HL-60 (cell line): Measurements from ENCODE around the gene ID2.

Experiments
- DNase-seq, 2 experiments: peaks; one replicate each; pipeline ENCODE4 v3.0.0-alpha.2; 2010 to 2020; ENCODE audit warnings: low read depth in 1 of 2, low spot score in 1 of 2
- H3K27ac ChIP-seq: fragments of 250-450 bp; sonication (Bioruptor Pico); replicated peaks from 2 replicates; pipeline ENCODE4 v1.5.1; 2020; ENCODE audit warnings: mild to moderate bottlenecking, moderate library complexity
- H3K27me3 ChIP-seq: fragments of 250-450 bp; sonication (Bioruptor Pico); 2 replicates; pipeline ENCODE4 v1.5.1; 2021; ENCODE audit warnings: mild to moderate bottlenecking, moderate library complexity; ENCODE audit not compliant: insufficient read depth, poor library complexity, severe bottlenecking
- H3K4me3 ChIP-seq: replicated peaks from 2 replicates; pipeline ENCODE4 v1.5.1; 2011; ENCODE audit warnings: mild to moderate bottlenecking, control low read depth, low read length; ENCODE audit not compliant: insufficient read depth
- GABPA ChIP-seq: IDR thresholded peaks from 2 replicates; pipeline ENCODE4 v1.6.1; 2012; ENCODE audit warnings: low read depth
- POLR2AphosphoS5 ChIP-seq: IDR thresholded peaks from 2 replicates; pipeline ENCODE4 v1.6.1; 2012; ENCODE audit warnings: low read depth
- SPI1 ChIP-seq: IDR thresholded peaks from 2 replicates; pipeline ENCODE4 v1.6.1; 2012; ENCODE audit warnings: low read depth, mild to moderate bottlenecking, borderline replicate concordance
- TF ChIP-seq, protein P1 (sequence below): IDR thresholded peaks from 2 replicates; pipeline ENCODE4 v1.6.1; 2012; ENCODE audit warnings: low read depth; ENCODE audit not compliant: insufficient replicate concordance
- TF ChIP-seq, protein P2 (sequence below): IDR thresholded peaks from one replicate; pipeline ENCODE4 v1.5.1; 2011; ENCODE audit warnings: low read length, control low read depth, inconsistent platforms; ENCODE audit not compliant: insufficient read depth

ID2 gene

DNA sequence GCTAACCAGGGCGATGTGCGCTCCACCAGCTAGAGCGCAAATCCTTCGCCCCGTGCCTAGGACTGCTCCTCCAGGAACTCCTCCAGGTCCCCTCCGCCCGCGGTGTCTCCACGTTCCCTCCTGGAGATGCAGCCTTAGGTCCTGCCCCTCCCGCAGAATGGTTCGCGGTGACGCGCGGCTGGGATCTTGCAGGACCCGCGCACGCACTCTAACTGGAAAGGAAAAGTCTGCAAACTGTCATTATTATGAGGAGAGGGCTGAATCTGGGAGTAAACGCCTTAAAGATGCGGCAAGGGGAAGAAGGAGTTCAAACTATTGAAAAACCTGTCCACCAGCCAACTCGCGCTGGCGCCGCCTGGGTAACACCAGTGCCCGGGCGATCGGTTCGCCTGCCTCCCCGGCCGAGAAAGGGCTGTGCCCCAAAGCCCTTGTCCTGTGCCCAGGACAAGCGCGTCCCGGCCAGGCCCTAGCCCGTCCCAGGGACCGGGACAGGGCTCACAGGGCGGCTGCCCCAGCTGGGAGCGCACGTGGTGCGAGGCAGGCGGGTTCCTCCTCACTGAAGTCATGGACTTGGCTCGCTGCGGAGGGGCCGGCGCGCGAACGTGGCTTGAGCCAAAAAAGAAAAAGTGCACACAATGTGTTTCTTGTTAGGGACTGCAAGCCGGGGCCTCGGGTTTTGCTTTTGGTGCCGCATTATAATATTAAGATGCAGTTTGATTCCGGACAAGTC, 5.5 kb upstream of the ID2 start:
- DNase-seq: no peak
- no peak for TF ChIP-seq SPI1
- Histone ChIP-seq H3K27ac (no peak overlapping the region), H3K4me3 (no peak overlapping the region), H3K27me3 (no peaks in the 10 kb centered on the region)

DNA sequence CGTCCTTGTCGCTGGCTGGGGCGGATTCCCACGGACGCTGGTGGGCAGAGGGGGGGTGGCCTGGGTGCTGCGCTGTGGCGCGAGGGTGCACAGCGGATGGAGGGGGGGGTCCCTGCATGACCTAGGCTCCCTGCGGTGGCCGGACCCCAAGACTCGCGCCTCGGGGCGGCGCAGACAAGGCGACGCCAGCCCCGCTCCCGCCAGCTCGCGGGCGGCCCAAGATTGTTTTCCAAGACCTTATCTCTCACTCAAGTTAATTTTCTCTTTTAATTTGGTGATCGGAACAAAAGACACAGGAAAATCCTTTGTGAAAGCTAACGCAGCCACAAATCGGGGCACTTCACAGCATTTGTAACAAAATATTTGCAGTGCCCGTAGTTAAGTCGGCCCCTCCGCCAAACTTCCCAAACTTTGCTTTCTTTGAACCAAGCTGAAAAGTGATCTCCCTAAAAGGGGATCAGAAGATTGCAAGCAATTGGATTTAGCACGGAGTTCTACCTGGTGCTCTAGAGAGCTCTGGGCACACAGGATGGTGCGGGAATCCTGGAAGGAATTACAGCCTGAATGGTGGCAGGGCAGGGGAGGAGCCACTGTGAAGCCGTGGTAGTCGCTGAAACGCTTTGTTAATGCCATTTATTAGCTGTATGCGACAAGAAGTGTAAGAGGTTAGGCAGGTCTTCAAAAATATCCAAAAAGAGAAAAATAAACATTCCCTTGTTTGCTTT, 4.8 kb upstream of the ID2 start:
- H3K27ac ChIP-seq: no peak overlapping the region
- H3K4me3 ChIP-seq: no peak overlapping the region
- DNase-seq: no peak
- TF ChIP-seq, protein P1, sequence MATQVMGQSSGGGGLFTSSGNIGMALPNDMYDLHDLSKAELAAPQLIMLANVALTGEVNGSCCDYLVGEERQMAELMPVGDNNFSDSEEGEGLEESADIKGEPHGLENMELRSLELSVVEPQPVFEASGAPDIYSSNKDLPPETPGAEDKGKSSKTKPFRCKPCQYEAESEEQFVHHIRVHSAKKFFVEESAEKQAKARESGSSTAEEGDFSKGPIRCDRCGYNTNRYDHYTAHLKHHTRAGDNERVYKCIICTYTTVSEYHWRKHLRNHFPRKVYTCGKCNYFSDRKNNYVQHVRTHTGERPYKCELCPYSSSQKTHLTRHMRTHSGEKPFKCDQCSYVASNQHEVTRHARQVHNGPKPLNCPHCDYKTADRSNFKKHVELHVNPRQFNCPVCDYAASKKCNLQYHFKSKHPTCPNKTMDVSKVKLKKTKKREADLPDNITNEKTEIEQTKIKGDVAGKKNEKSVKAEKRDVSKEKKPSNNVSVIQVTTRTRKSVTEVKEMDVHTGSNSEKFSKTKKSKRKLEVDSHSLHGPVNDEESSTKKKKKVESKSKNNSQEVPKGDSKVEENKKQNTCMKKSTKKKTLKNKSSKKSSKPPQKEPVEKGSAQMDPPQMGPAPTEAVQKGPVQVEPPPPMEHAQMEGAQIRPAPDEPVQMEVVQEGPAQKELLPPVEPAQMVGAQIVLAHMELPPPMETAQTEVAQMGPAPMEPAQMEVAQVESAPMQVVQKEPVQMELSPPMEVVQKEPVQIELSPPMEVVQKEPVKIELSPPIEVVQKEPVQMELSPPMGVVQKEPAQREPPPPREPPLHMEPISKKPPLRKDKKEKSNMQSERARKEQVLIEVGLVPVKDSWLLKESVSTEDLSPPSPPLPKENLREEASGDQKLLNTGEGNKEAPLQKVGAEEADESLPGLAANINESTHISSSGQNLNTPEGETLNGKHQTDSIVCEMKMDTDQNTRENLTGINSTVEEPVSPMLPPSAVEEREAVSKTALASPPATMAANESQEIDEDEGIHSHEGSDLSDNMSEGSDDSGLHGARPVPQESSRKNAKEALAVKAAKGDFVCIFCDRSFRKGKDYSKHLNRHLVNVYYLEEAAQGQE: no peak
- TF ChIP-seq SPI1: no peak
- no peaks in the 10 kb centered on the region for H3K27me3 ChIP-seq

DNA sequence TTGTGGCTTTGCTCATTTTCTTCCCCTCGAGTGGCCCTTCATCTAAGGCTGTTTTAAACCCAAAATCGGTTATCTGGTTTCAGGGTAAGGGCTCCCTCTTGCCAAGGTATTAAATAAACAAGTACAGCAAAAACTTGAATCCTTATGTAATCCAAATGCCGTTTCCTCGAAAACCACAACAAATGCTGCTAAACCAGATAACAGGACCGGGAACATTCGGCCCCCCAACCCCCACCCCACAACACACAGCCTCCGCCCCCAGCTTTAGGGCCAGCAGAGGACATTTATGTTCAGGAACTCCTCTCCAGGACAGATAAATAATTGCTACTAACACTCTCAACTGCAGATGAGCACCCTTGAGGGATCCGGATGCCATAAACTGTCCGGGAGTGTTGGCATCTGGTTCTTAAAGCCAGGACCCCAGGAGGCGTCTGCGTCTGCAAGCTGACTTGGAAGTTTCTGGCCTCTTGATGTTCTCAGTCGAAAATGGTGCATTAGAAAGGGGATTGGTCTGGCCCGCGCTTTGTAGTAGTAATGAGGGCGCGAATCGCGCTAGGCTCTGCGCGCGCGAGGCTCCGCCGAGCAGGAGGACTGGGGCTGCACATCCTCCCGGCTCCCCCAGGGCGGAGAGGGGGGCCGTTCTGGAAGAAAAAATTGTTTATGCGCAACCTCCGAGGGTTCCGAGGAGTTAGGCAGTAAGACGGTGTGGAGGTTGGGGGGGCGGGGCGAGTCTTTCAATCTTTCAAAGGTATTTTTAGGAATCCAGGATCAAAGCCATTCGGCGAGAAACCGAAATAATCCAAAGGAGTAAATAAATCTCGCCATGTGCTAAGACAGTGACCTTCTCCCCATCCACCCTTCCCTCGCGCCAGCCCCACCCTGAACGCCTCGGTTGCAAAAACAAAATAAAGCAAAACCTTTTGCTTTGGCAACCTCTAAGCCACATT, 3.9 kb upstream of the ID2 start:
- no peak for DNase-seq
- Histone ChIP-seq H3K4me3 (peak overlapping the region; percentile 39), H3K27me3 (no peaks in the 10 kb centered on the region), H3K27ac (no peak overlapping the region)
- TF ChIP-seq, protein P2, sequence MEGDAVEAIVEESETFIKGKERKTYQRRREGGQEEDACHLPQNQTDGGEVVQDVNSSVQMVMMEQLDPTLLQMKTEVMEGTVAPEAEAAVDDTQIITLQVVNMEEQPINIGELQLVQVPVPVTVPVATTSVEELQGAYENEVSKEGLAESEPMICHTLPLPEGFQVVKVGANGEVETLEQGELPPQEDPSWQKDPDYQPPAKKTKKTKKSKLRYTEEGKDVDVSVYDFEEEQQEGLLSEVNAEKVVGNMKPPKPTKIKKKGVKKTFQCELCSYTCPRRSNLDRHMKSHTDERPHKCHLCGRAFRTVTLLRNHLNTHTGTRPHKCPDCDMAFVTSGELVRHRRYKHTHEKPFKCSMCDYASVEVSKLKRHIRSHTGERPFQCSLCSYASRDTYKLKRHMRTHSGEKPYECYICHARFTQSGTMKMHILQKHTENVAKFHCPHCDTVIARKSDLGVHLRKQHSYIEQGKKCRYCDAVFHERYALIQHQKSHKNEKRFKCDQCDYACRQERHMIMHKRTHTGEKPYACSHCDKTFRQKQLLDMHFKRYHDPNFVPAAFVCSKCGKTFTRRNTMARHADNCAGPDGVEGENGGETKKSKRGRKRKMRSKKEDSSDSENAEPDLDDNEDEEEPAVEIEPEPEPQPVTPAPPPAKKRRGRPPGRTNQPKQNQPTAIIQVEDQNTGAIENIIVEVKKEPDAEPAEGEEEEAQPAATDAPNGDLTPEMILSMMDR: no peak
- TF ChIP-seq, protein P1: no peak
- TF ChIP-seq POLR2AphosphoS5: no peak
- no peak for TF ChIP-seq GABPA
- TF ChIP-seq SPI1: no peak

DNA sequence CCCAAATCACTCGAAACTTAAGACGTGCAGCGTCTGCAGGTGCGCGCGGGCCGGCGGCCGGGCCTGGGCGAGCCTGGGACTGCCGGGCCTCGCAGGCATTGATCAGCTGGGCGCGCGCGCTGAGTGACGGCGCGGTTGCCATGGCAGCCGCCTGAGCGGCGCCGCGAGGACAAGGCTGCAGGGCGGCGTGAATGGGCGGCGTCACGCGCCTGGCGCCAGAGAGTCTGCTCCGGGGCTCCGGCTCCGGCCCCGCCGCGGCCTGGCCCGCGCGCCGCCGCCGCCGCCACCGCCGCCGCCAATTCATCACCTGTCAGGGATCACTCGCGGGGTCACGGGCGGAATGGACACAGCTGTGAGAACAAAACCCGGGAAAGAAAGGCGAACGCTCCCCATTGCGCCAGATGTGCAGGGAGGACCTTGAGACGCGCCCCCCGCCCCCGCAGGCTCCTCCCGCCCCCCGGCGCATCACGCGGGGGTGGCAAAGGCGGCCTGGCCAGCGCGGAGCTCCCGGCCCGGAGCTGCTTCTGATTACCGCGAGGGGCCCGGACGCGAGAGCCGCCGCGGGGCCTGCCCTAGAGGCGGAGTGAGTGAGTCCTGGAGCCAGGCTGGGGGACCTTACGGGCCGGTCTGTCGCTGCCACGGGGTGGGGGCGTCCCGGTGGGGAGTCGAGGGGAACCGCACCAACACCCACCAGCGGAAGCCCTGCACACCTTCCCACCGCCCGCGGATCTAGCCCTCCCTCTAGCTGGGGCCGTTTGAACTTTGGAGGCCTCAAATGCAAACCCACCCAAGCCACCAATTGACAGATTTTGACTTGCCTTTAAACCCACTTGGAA, 2.9 kb upstream of the ID2 start:
- Histone ChIP-seq H3K27ac (no peak overlapping the region), H3K27me3 (no peaks in the 10 kb centered on the region), H3K4me3 (peak overlapping the region; percentile 34)
- peak; percentile 78 for DNase-seq
- TF ChIP-seq SPI1 (no peak), POLR2AphosphoS5 (no peak), GABPA (no peak)
- TF ChIP-seq, protein P1: no peak
